Left hindlimb (tissue), 1 donor: Measurements from ENCODE around the gene NR1I2.

Source experiments
- DNase-seq: peaks from one replicate; pipeline ENCODE4 v3.0.0-alpha.2; 2018

Gene NR1I2

DNA sequence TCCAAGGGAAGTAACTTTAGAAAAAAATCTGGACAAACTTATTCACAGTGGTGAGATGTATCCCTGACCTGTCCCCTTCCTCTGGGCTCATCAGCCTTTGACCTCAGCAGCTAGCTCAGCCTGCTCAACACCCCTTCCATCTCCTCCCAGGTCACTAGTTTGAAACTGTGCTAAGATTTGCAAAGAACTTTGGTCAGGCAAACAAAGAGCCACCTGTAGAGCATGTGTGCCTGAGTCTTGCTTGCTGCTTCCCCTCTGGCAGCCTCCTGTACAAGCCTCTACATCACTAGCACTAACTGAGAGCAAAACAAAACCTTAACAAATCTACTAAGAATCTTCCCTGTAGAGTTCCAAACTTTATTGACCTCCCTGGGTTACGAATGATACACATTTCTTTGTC, 43.9 kb downstream of the NR1I2 start:
- DNase-seq: no peak

DNA sequence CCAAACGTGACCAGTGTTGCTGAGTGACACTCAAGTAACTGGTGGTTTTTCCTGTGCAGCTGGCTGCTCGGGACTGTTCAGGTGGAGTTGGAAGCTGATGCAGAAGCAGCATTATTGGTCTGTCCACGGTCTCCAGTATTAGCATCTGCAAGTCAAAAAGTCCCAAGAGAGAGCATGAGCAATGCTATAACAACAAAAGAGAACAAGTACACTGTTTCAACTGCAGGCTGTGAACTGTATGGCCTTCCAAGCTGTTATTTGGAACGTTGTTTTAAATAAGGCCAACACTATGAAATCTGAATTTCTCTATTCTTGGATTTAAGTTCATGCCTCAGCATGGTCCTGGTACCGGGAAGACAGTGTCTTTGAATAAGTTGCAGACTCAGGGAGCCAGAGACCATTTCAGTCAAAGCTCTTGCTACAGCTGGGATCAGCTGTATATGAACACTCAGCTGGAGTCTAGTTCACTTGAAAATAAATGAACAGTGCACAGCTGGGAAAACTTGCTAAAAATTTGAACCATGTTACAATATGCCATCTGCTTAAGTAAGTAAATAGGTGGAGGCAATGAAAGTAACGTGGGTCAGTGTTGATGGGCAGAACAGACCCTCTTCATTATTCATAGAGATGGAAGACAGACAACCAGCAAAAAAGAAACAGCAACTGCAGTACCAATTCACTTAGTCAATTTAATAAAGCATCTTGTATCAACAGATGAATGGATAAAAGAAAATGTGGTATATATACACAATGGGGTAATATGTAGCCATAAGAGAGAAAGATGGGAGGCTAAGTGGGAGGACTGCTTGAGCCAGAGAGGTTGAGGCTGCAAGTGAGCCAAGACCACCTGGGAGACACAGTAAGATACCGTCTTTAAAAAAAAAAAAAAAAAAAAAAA, 45.1 kb downstream of the NR1I2 start:
- DNase-seq: no peak

GRCh38 chr3:119829420-119829819, 47.5 kb downstream of the NR1I2 start:
- DNase-seq: no peak

DNA sequence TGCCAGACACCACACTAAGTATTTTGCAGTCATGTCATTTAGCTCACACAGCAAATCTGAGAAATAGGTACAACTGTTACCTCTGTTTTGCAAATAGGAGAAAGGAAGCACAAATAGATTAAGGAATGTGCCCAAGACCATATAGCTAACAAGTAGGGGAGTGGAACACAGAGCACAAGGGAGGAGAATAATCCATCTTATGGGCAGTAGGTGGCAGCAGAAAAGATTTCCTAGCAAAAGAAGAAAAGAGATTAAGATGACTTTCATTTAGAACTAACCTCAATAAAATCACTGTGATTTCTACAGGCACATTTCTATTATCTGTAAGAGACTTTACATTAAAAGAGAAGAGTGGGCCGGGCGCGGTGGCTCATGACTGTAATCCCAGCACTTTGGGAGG, 49.1 kb downstream of the NR1I2 start:
- DNase-seq: no peak

DNA sequence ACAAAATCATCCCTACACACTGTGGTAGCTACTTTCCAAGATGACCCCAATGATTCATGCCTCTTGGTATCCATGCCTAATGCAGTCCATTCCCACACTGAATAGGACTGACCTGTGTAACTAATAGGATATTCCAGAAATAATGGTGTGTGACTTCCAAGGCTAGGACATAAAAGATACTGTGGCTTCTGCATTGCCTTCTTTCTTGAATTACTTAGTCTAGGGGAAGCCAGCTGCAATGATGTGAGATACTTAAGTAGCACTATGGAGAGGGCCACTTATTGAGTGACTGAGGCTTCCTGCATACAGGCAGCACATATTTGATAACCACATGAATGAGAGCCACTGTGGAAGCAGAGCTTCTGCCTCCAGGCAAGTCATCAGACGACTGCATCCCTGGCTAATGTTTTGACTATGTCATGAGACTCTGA, 50.1 kb downstream of the NR1I2 start:
- DNase-seq: no peak

- no peak for DNase-seq
Observed at GRCh38 chr3:119834754-119835370, 53.0 kb downstream of the NR1I2 start.

GRCh38 chr3:119835556-119835955, 53.7 kb downstream of the NR1I2 start:
- DNase-seq: no peak

DNA sequence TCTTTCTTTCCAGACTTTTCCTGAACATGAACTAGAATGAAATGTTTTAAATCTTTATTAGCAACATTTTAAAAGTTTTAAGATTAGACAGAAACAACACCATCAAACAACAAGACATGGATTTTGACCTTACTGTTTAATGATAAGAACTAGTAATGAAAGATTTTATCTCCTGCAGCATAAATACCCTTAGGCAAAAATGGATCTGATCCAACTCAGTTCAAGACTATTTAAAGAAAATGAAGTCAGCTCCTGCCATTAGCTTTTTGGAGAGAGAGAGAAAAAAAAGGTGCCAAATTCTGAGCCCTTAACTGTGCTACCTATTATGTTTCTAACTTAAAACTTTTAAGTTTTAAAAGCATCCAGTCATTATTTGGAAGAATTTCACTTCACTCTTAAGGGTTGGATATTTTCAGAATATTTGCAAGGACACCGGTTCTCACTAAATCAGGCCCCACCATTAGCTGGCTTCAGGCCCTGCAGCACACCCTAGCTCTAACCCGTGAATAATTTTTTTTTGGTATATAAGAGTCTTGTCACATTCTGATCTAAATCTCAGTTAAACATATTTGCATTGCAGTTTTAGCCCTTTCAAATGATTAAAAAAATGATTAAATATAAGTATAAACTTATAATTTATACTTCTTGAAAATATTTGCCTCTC, 60.0 kb downstream of the NR1I2 start:
- DNase-seq: no peak

DNA sequence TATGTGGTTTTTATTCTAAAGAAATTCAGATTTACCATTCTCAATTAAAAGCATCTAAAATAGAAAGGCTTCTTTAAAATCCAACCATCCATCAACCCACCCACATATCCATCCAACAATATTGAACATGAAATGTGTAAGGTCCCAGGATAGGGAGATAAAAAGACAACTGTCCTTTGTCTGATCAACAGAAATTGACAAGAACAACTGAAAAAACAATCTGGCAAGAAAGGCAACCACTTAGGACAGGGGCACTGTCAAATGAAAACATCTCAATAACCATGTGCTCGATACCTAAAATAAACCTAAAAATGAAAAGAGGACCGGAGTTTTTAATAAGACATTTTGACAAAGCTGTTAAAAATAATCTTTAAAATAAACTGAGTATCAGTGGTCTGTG, 67.2 kb downstream of the NR1I2 start:
- DNase-seq: no peak

- no peak for DNase-seq
Observed at GRCh38 chr3:119856695-119857094, 74.8 kb downstream of the NR1I2 start.

- no peak for DNase-seq
Observed at GRCh38 chr3:119858957-119859356, 77.1 kb downstream of the NR1I2 start.

DNA sequence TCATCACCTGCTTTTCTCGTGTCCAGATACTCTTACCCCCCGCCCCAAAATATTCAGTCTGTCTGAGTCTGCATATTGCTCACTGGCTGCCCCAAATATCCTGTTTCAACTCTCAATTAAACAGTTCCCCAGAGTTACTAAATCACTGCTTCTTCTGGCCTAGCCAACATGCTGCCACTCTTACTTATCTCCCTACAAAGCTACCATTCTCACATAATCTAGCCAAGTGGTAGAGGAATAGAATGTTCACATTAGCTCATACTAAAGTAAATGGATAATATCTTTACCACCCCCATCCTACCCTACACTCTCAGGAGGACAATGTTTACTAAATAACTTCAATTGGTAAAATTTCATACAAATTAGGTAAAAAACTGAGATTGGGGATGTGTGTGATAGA, 77.8 kb downstream of the NR1I2 start:
- no peak for DNase-seq

- DNase-seq: no peak
Observed at GRCh38 chr3:119861681-119862080, 79.8 kb downstream of the NR1I2 start.

GRCh38 chr3:119862616-119863015, 80.7 kb downstream of the NR1I2 start:
- no peak for DNase-seq

DNA sequence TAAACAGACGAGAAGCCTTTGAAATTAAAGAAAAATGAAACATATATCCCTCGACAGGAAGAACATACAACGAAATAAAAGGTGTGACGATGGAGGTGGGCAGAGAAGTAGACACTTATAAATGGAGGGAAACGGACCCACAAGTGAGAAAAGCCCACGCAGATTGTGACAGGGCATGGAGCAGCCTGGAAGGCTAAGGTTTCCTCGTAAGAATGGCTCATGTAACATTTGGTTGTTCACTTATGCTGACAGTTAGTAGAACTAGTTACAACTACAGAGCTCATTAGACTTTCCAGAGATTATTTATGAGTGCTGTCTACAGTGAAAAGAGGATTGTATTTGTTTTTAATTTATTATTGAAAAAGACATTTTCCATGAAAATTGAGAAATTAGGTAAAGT, 82.6 kb downstream of the NR1I2 start:
- DNase-seq: no peak
